C4-2B (cell line): ENCODE measurements around the gene DCTN3.

ENCODE experiments used
- CTCF ChIP-seq: fragments of 450-650 bp; conservative IDR thresholded peaks from 2 replicates; pipeline ENCODE4 v1.5.1; 2017; ENCODE audit warnings: mild to moderate bottlenecking
- ZFX ChIP-seq: fragments of 450-650 bp; IDR thresholded peaks from 2 replicates; pipeline ENCODE4 v1.6.1; 2017

DNA sequence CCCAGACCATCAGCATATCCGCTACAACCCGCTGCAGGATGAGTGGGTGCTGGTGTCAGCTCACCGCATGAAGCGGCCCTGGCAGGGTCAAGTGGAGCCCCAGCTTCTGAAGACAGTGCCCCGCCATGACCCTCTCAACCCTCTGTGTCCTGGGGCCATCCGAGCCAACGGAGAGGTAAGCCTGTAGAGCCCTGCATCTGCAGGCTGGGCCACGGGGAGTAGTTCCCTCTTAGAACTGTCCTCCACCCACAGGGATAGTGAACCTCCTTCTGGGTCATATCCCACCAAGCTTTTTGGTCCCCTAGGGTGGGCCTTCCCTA, 26.7 kb upstream of the DCTN3 start:
- TF ChIP-seq CTCF: no peak; the same call in 1 of the 2 replicates
- no peak; the same call in 1 of the 2 replicates for TF ChIP-seq ZFX
